OCI-LY1 (cell line): Measurements from ENCODE around the gene FARSA.
A peak's percentile ranks its signal among the peaks of the same experiment; 100 is the strongest.
"Not testable (repeated sequence)": the region's sequence is repeated elsewhere in the genome, so short reads cannot be mapped to it uniquely, and the experiment has no call there.

ENCODE experiments used
- H2AFZ ChIP-seq: fragments of 200-600 bp; sonication (generic), shearing (Covaris generic); 2 replicates; pipeline ENCODE4 v1.6.0; 2014; ENCODE audit warnings: antibody characterized with exemption, mild to moderate bottlenecking, low read length
- H3F3A ChIP-seq: fragments of 200-600 bp; sonication (generic), shearing (Covaris generic); 2 replicates; pipeline ENCODE4 v1.6.0; 2014; ENCODE audit warnings: mild to moderate bottlenecking, antibody characterized with exemption, low read length, moderate library complexity; ENCODE audit not compliant: insufficient read depth
- H3K27ac ChIP-seq: fragments of 200-600 bp; sonication (generic); 2 replicates; pipeline ENCODE4 v1.5.1; 2014; ENCODE audit warnings: low read length, mixed run types, mild to moderate bottlenecking, low read depth; ENCODE audit not compliant: poor library complexity, severe bottlenecking
- H3K27me3 ChIP-seq: fragments of 200-600 bp; sonication (generic); 2 replicates; pipeline ENCODE4 v1.6.0; 2014; ENCODE audit warnings: antibody characterized with exemption, mild to moderate bottlenecking, low read length, moderate library complexity; ENCODE audit not compliant: insufficient read depth
- H3K36me3 ChIP-seq: fragments of 200-600 bp; sonication (generic); 2 replicates; pipeline ENCODE4 v1.6.1; 2014; ENCODE audit warnings: mild to moderate bottlenecking, antibody characterized with exemption, low read length, moderate library complexity, mixed read lengths; ENCODE audit not compliant: insufficient read depth
- H3K4me1 ChIP-seq: fragments of 200-600 bp; sonication (generic); 2 replicates; pipeline ENCODE4 v1.5.1; 2014; ENCODE audit warnings: mild to moderate bottlenecking, low read length, moderate library complexity; ENCODE audit not compliant: insufficient read depth, severe bottlenecking
- H3K4me2 ChIP-seq: fragments of 200-600 bp; sonication (generic), shearing (Covaris generic); 2 replicates; pipeline ENCODE4 v1.6.1; 2014; ENCODE audit warnings: low read length
- H3K4me3 ChIP-seq: fragments of 200-600 bp; sonication (generic); 2 replicates; pipeline ENCODE4 v1.5.1; 2014; ENCODE audit warnings: low read length, low read depth, mild to moderate bottlenecking, mixed read lengths; ENCODE audit not compliant: poor library complexity, severe bottlenecking
- H3K79me2 ChIP-seq: fragments of 200-600 bp; shearing (Covaris generic); 2 replicates; pipeline ENCODE4 v1.6.1; 2016; ENCODE audit warnings: mixed run types, low read length, mixed read lengths; ENCODE audit not compliant: insufficient read depth
- H3K9ac ChIP-seq: fragments of 200-600 bp; sonication (generic), shearing (Covaris generic); 2 replicates; pipeline ENCODE4 v1.6.1; 2014; ENCODE audit warnings: mild to moderate bottlenecking, low read length, mixed read lengths
- H3K9me2 ChIP-seq: fragments of 200-600 bp; sonication (generic), shearing (Covaris generic); 2 replicates; pipeline ENCODE4 v1.6.1; 2014; ENCODE audit warnings: low read depth, mild to moderate bottlenecking, low read length, mixed read lengths
- H3K9me3 ChIP-seq: fragments of 200-600 bp; shearing (Covaris generic); 2 replicates; pipeline ENCODE4 v1.6.1; 2014; ENCODE audit warnings: low read length, mixed read lengths
- H4K20me1 ChIP-seq: fragments of 200-600 bp; sonication (generic), shearing (Covaris generic); 2 replicates; pipeline ENCODE4 v1.6.0; 2016; ENCODE audit warnings: mild to moderate bottlenecking, low read length; ENCODE audit not compliant: insufficient read depth
- CTCF ChIP-seq: fragments of 200-600 bp; sonication (generic), shearing (Covaris generic); IDR thresholded peaks from 2 replicates; pipeline ENCODE4 v1.5.1; 2017; ENCODE audit warnings: mild to moderate bottlenecking, antibody characterized with exemption, low read length, moderate library complexity, mixed read lengths
- EZH2 ChIP-seq: fragments of 200-600 bp; sonication (generic), shearing (Covaris generic); IDR thresholded peaks from 2 replicates; pipeline ENCODE4 v1.8.0; 2017; ENCODE audit warnings: borderline replicate concordance, mixed run types, mild to moderate bottlenecking, antibody characterized with exemption, low read length, moderate library complexity, mixed read lengths

Gene FARSA

GRCh38 chr19:12891553-12892021 lies 41.9 kb downstream of the FARSA start:
- no peaks in the 10 kb centered on the region for H3F3A ChIP-seq
- H2AFZ ChIP-seq: no peak overlapping the region
- peaks cover 12% of the 10 kb centered on the region for H3K4me1 ChIP-seq
- no peaks in the 10 kb centered on the region for H3K9me2 ChIP-seq
- peak overlapping the region; percentile 70 for H3K4me2 ChIP-seq
- no peaks in the 10 kb centered on the region for H3K79me2 ChIP-seq
- H3K27me3 ChIP-seq: no peaks in the 10 kb centered on the region
- H3K36me3 ChIP-seq: peaks cover 12% of the 10 kb centered on the region; the same call in 1 of the 2 replicates
- no peak overlapping the region for H3K27ac ChIP-seq
- H3K9ac ChIP-seq: peak overlapping the region; percentile 66
- H4K20me1 ChIP-seq: no peaks in the 10 kb centered on the region
- H3K9me3 ChIP-seq: no peaks in the 10 kb centered on the region
- TF ChIP-seq EZH2 (no peak), CTCF (no peak)
- H3K4me3 ChIP-seq: peak overlapping the region; percentile 87

DNA sequence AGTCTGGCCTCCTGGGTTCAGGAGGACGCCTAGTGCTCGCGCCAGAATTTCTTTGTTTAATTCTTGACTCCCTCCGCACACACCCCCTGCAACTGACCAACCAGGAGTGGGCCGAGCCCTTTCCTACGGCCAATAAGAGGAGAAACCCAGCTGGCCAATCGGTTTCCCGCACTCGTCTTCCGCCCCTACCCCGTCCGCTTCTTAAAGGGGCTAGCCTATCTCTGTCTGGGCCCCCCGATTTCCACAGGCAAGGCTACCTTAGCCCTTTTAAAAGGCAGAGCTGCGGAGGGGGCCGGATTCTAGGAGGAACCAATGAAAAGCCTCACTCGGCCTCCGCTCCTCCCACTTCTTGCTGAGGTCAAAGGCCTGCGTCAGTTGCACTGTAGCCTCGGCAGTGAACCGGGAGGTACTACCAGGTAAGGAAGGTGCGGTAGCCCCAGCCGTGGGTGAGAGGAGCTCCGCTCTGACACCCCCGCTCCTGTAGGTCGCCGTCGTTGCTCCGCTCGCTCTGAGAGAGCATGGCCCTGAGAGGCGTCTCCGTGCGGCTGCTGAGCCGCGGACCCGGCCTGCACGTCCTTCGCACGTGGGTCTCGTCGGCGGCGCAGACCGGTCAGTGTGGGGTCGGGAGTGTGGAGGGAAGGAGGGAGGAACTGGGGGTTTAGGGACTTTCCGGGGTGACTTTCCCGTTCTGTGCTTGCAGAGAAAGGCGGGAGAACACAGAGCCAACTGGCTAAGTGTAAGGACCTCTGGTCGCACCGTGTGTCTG lies 42.5 kb downstream of the FARSA start, which contains the start of gene GCDH:
Gene GCDH, plus strand, starts transcription at position 374 of the 766 bp plus-strand sequence. Its CDS starts 145 bp downstream, at position 519.
- Histone ChIP-seq H3K4me2 (peak within 1 kb of the TSS; percentile 70), H3K9me2 (no peaks in the 10 kb centered on the region), H3K4me1 (peaks cover 13% of the 10 kb centered on the region), H3K9me3 (no peaks in the 10 kb centered on the region), H3F3A (no peaks in the 10 kb centered on the region), H4K20me1 (no peaks in the 10 kb centered on the region), H3K27me3 (no peaks in the 10 kb centered on the region), H3K36me3 (peaks cover 12% of the 10 kb centered on the region; the same call in 1 of the 2 replicates), H3K27ac (no peak within 1 kb of the TSS), H3K4me3 (peak within 1 kb of the TSS; percentile 87), H3K79me2 (no peaks in the 10 kb centered on the region), H2AFZ (no peak within 1 kb of the TSS), H3K9ac (peak within 1 kb of the TSS; percentile 66)
- TF ChIP-seq EZH2 (no peak), CTCF (no peak)

DNA sequence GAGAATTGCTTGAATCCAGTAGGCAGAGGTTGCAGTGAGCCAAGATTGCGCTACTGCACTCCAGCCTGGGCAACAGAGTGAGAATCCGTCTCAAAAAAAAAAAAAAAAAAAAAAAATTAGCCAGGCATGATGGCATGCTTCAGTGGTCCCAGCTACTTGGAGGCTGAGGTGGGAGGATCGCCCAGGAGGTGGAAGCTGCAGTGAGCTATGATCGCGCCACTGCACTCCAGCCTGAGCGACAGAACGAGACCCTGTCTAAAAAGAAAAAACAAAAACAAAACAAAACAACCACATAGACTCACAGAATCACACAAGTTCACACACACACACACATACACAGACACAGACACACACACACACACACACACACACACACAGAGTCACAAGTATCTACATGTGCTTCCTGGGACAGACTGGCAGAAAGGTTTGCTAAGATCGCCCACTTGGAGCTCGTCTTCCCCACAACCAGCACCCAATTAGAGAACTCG lies 43.2 kb downstream of the FARSA start:
- H3K27ac ChIP-seq, H2AFZ ChIP-seq: not testable (repeated sequence)

More for the DNA sequence above, 43.2 kb downstream of the FARSA start:
- not testable (repeated sequence) for H3K79me2 ChIP-seq, H3K9me3 ChIP-seq, H3F3A ChIP-seq, H3K27me3 ChIP-seq, H3K9me2 ChIP-seq, H4K20me1 ChIP-seq
- Histone ChIP-seq H3K4me1 (peaks cover 19% of the 10 kb centered on the region), H3K4me3 (peak overlapping the region; percentile 87), H3K4me2 (peak overlapping the region; percentile 69), H3K36me3 (peaks cover 12% of the 10 kb centered on the region; the same call in 1 of the 2 replicates), H3K9ac (peak overlapping the region; percentile 19; the same call in 1 of the 2 replicates)
